NCI-H1694 treated with DMSO at 0.1 percent for 48 hours (cell line): Measurements from ENCODE around the gene METRN.
"Not testable (repeated sequence)": the region's sequence is repeated elsewhere in the genome, so short reads cannot be mapped to it uniquely, and the experiment has no call there.

Experiments
- DNase-seq: peaks from one replicate; lab custom pipeline; 2025; lab: John Stamatoyannopoulos, UW

Gene METRN

GRCh38 chr16:736936-737481 lies 22.1 kb downstream of the METRN start:
- DNase-seq, result no peak

GRCh38 chr16:739560-740458 lies 24.9 kb downstream of the METRN start:
- DNase-seq, result no peak

GRCh38 chr16:740459-740763 lies 25.5 kb downstream of the METRN start:
- DNase-seq, result no peak

- peak; percentile 60 for DNase-seq
Observed at GRCh38 chr16:740764-741505, 26.0 kb downstream of the METRN start, which contains the start of gene CIAO3. TSS of gene CIAO3 (minus strand) at chr16:740997. CDS start at chr16:740985, 12 bp downstream.

GRCh38 chr16:741986-742629 lies 27.2 kb downstream of the METRN start:
- DNase-seq, result no peak

- DNase-seq, result not testable (repeated sequence)
Observed at GRCh38 chr16:742894-743293, 28.0 kb downstream of the METRN start.

- no peak for DNase-seq
Observed at GRCh38 chr16:743794-744500, 29.0 kb downstream of the METRN start.

- DNase-seq, result no peak
Observed at GRCh38 chr16:745739-746138, 30.8 kb downstream of the METRN start.

- no peak for DNase-seq
Observed at GRCh38 chr16:746637-747036, 31.7 kb downstream of the METRN start.

GRCh38 chr16:747978-748746 lies 33.2 kb downstream of the METRN start:
- no peak for DNase-seq

- no peak for DNase-seq
Observed at GRCh38 chr16:749010-749409, 34.1 kb downstream of the METRN start.

GRCh38 chr16:750485-750884 lies 35.6 kb downstream of the METRN start:
- no peak for DNase-seq

- DNase-seq, result no peak
Observed at GRCh38 chr16:751152-752006, 36.5 kb downstream of the METRN start.

- DNase-seq, result no peak
Observed at GRCh38 chr16:752007-752312, 37.0 kb downstream of the METRN start.

- DNase-seq, result not testable (repeated sequence)
Observed at GRCh38 chr16:754121-754607, 39.2 kb downstream of the METRN start.

- no peak for DNase-seq
Observed at GRCh38 chr16:754656-755055, 39.7 kb downstream of the METRN start.

- no peak for DNase-seq
Observed at GRCh38 chr16:756428-756827, 41.5 kb downstream of the METRN start.

- DNase-seq, result no peak
Observed at GRCh38 chr16:759110-759910, 44.4 kb downstream of the METRN start.

GRCh38 chr16:760065-760464 lies 45.1 kb downstream of the METRN start:
- no peak for DNase-seq
